ENCODE data around the gene SNX33.

GRCh38 chr15:75676688-75677464 is 29.2 kb downstream of the SNX33 start:
- no peak for TF ChIP-seq CTCF (conservative IDR thresholded peaks at IDR 0.05; ENCODE audit: low read depth, low read length)
- no peak for TF ChIP-seq EZH2phosphoT487 (IDR thresholded peaks at IDR 0.05; ENCODE audit: borderline replicate concordance, low read length)
- no peak for TF ChIP-seq EZH2 (IDR thresholded peaks at IDR 0.05; ENCODE audit: low read length, unreplicated experiment)

Data from PC-3 (cell line).